ENCODE results near the gene PAPSS2. TPM values are rescaled to one million over a fixed set of nuclear protein-coding genes. Genes with fewer than 3 reads are reported as not detected.
A peak's percentile ranks its signal among the peaks of the same experiment; 100 is the strongest.

The PAPSS2 gene
- total and polyA plus RNA-seq, 2 experiments from 2014 or later, result 65.9 to 82.3 TPM

- H2AFZ ChIP-seq, result no peak overlapping the region
- H3K9me3 ChIP-seq (ENCODE audit: low read depth), result no peaks in the 10 kb centered on the region
- no peak for DNase-seq
- peaks cover 21% of the 10 kb centered on the region for H3K4me1 ChIP-seq (ENCODE audit: insufficient read depth)
- H4K20me1 ChIP-seq (ENCODE audit: insufficient read depth), result no peaks in the 10 kb centered on the region
- in situ Hi-C loops (cut with MboI), result no loop called here
- H3K27me3 ChIP-seq (replicated peaks; ENCODE audit: insufficient read depth), result no peaks in the 10 kb centered on the region
- H3K79me2 ChIP-seq (ENCODE audit: insufficient read depth), result no peaks in the 10 kb centered on the region
- H3K9ac ChIP-seq, result no peak overlapping the region
- H3K36me3 ChIP-seq (ENCODE audit: low read depth), result no peaks in the 10 kb centered on the region
- H3K9me2 ChIP-seq (ENCODE audit: insufficient read depth), result no peaks in the 10 kb centered on the region
- 95 to 96% methylated on average over 3 of the region's 3 CpGs for WGBS, 2 experiments (ENCODE audit: low coverage in 1 of 2, low lambda C conversion rate in 2 of 2, missing lambda C conversion rate in 2 of 2)
- H3K4me2 ChIP-seq (ENCODE audit: unreplicated experiment), result peak overlapping the region; percentile 50
- TF ChIP-seq EZH2 (IDR thresholded peaks at IDR 0.05; ENCODE audit: insufficient read depth, poor library complexity, severe bottlenecking) (no peak), EZH2phosphoT487 (IDR thresholded peaks at IDR 0.05; ENCODE audit: insufficient read depth, low read depth) (no peak)
- no peak overlapping the region for H3K27ac ChIP-seq
- H3K4me3 ChIP-seq, result no peak overlapping the region
- peaks cover 11% of the 10 kb centered on the region for H3F3A ChIP-seq (ENCODE audit: insufficient read depth)
Observed at GRCh38 chr10:87636313-87636915, 23.3 kb upstream of the PAPSS2 start.

- DNase-seq, result no peak
- Histone ChIP-seq H3K27me3 (replicated peaks; ENCODE audit: insufficient read depth) (no peaks in the 10 kb centered on the region), H3F3A (ENCODE audit: insufficient read depth) (peaks cover 11% of the 10 kb centered on the region), H3K27ac (no peak overlapping the region), H2AFZ (no peak overlapping the region), H3K9me2 (ENCODE audit: insufficient read depth) (no peaks in the 10 kb centered on the region), H3K79me2 (ENCODE audit: insufficient read depth) (no peaks in the 10 kb centered on the region), H3K4me2 (ENCODE audit: unreplicated experiment) (no peak overlapping the region), H3K4me1 (ENCODE audit: insufficient read depth) (peaks cover 21% of the 10 kb centered on the region), H3K9me3 (ENCODE audit: low read depth) (no peaks in the 10 kb centered on the region), H4K20me1 (ENCODE audit: insufficient read depth) (no peaks in the 10 kb centered on the region), H3K9ac (no peak overlapping the region), H3K36me3 (ENCODE audit: low read depth) (no peaks in the 10 kb centered on the region), H3K4me3 (no peak overlapping the region)
- 88 to 91% methylated on average over 3 of the region's 3 CpGs for WGBS, 2 experiments (ENCODE audit: low coverage in 1 of 2, low lambda C conversion rate in 2 of 2, missing lambda C conversion rate in 2 of 2)
- in situ Hi-C loops (cut with MboI), result no loop called here
- TF ChIP-seq EZH2phosphoT487 (IDR thresholded peaks at IDR 0.05; ENCODE audit: insufficient read depth, low read depth) (no peak), EZH2 (IDR thresholded peaks at IDR 0.05; ENCODE audit: insufficient read depth, poor library complexity, severe bottlenecking) (no peak)
Observed at GRCh38 chr10:87639493-87639892, 20.2 kb upstream of the PAPSS2 start.

- H4K20me1 ChIP-seq (ENCODE audit: insufficient read depth), result no peaks in the 10 kb centered on the region
- H3K9me2 ChIP-seq (ENCODE audit: insufficient read depth), result no peaks in the 10 kb centered on the region
- in situ Hi-C loops (cut with MboI), result no loop called here
- H2AFZ ChIP-seq, result no peak overlapping the region
- H3K9ac ChIP-seq, result no peak overlapping the region
- H3K9me3 ChIP-seq (ENCODE audit: low read depth), result no peaks in the 10 kb centered on the region
- no peaks in the 10 kb centered on the region for H3K27me3 ChIP-seq (replicated peaks; ENCODE audit: insufficient read depth)
- TF ChIP-seq EZH2phosphoT487 (IDR thresholded peaks at IDR 0.05; ENCODE audit: insufficient read depth, low read depth) (no peak), EZH2 (IDR thresholded peaks at IDR 0.05; ENCODE audit: insufficient read depth, poor library complexity, severe bottlenecking) (no peak)
- no peak overlapping the region for H3K4me3 ChIP-seq
- H3K36me3 ChIP-seq (ENCODE audit: low read depth), result no peaks in the 10 kb centered on the region
- peaks cover 18% of the 10 kb centered on the region for H3K4me1 ChIP-seq (ENCODE audit: insufficient read depth)
- no peaks in the 10 kb centered on the region for H3K79me2 ChIP-seq (ENCODE audit: insufficient read depth)
- H3K4me2 ChIP-seq (ENCODE audit: unreplicated experiment), result no peak overlapping the region
- H3F3A ChIP-seq (ENCODE audit: insufficient read depth), result peaks cover 6% of the 10 kb centered on the region; the same call in 1 of the 2 replicates
- H3K27ac ChIP-seq, result no peak overlapping the region
- peak; percentile 25 for DNase-seq
Observed at GRCh38 chr10:87640043-87640442, 19.6 kb upstream of the PAPSS2 start.

- in situ Hi-C loops (cut with MboI), result no loop called here
- no peak for TF ChIP-seq EZH2 (IDR thresholded peaks at IDR 0.05; ENCODE audit: insufficient read depth, poor library complexity, severe bottlenecking)
- no peak for TF ChIP-seq EZH2phosphoT487 (IDR thresholded peaks at IDR 0.05; ENCODE audit: insufficient read depth, low read depth)
- no peaks in the 10 kb centered on the region for H3K36me3 ChIP-seq (ENCODE audit: low read depth)
- DNase-seq, result no peak
- WGBS, 2 experiments (ENCODE audit: low coverage in 1 of 2, low lambda C conversion rate in 2 of 2, missing lambda C conversion rate in 2 of 2), result 84 to 91% methylated on average over 11 of the region's 11 CpGs
- no peaks in the 10 kb centered on the region for H3K27me3 ChIP-seq (replicated peaks; ENCODE audit: insufficient read depth)
- H3F3A ChIP-seq (ENCODE audit: insufficient read depth), result no peaks in the 10 kb centered on the region
- no peaks in the 10 kb centered on the region for H3K9me2 ChIP-seq (ENCODE audit: insufficient read depth)
- no peak overlapping the region for H3K4me2 ChIP-seq (ENCODE audit: unreplicated experiment)
- H3K9me3 ChIP-seq (ENCODE audit: low read depth), result no peaks in the 10 kb centered on the region
- H2AFZ ChIP-seq, result no peak overlapping the region
- no peak overlapping the region for H3K27ac ChIP-seq
- no peaks in the 10 kb centered on the region for H3K79me2 ChIP-seq (ENCODE audit: insufficient read depth)
- H3K4me3 ChIP-seq, result no peak overlapping the region
- no peak overlapping the region for H3K9ac ChIP-seq
- H4K20me1 ChIP-seq (ENCODE audit: insufficient read depth), result no peaks in the 10 kb centered on the region
- H3K4me1 ChIP-seq (ENCODE audit: insufficient read depth), result peaks cover 4% of the 10 kb centered on the region; the same call in 1 of the 2 replicates
Observed at GRCh38 chr10:87642486-87642885, 17.2 kb upstream of the PAPSS2 start.

- in situ Hi-C loops (cut with MboI), result no loop called here
- H4K20me1 ChIP-seq (ENCODE audit: insufficient read depth), result no peaks in the 10 kb centered on the region
Observed at GRCh38 chr10:87642988-87643387, 16.7 kb upstream of the PAPSS2 start.

More at GRCh38 chr10:87642988-87643387, 16.7 kb upstream of the PAPSS2 start:
- Histone ChIP-seq H3K9me3 (ENCODE audit: low read depth) (no peaks in the 10 kb centered on the region), H3K27ac (no peak overlapping the region), H3K36me3 (ENCODE audit: low read depth) (no peaks in the 10 kb centered on the region), H3K9ac (no peak overlapping the region), H3K4me1 (ENCODE audit: insufficient read depth) (peaks cover 4% of the 10 kb centered on the region; the same call in 1 of the 2 replicates), H3F3A (ENCODE audit: insufficient read depth) (no peaks in the 10 kb centered on the region), H2AFZ (no peak overlapping the region), H3K4me3 (no peak overlapping the region), H3K9me2 (ENCODE audit: insufficient read depth) (no peaks in the 10 kb centered on the region), H3K79me2 (ENCODE audit: insufficient read depth) (no peaks in the 10 kb centered on the region), H3K4me2 (ENCODE audit: unreplicated experiment) (no peak overlapping the region), H3K27me3 (replicated peaks; ENCODE audit: insufficient read depth) (no peaks in the 10 kb centered on the region)
- TF ChIP-seq EZH2 (IDR thresholded peaks at IDR 0.05; ENCODE audit: insufficient read depth, poor library complexity, severe bottlenecking), result no peak
- no peak for TF ChIP-seq EZH2phosphoT487 (IDR thresholded peaks at IDR 0.05; ENCODE audit: insufficient read depth, low read depth)
- no peak for DNase-seq

All from GM23248 (cell line).